HG03469 (cell line): ENCODE measurements around the gene CNTN2.

ENCODE experiments used
- ATAC-seq: cut with Tn5 transposase; IDR thresholded peaks from one replicate; pipeline ENCODE4 v1.9.1; 2021; ENCODE audit warnings: mild to moderate bottlenecking, moderate library complexity, moderate number of reproducible peaks; ENCODE audit not compliant: unreplicated experiment

Gene CNTN2

GRCh38 chr1:205111354-205111753 is 68.3 kb downstream of the CNTN2 start:
- ATAC-seq = no peak

DNA sequence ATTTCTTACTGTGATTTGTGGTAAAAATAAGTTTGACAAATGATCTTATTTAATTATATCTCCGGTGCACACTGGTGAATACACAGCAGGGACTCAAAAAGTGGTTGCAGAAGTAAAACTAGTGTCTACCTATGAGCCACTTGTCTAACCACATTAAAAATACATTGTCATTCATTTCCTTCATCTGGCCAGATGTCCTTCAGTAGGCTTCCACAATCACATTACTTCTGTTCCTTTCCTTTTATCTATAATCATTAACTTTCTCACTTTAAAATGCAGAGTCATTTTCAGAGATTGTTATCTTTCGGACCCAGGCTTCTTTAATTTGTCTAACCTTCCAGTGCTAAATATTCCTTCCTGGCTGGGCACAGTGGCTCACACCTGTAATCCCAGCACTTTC is 75.7 kb downstream of the CNTN2 start:
- ATAC-seq = no peak

DNA sequence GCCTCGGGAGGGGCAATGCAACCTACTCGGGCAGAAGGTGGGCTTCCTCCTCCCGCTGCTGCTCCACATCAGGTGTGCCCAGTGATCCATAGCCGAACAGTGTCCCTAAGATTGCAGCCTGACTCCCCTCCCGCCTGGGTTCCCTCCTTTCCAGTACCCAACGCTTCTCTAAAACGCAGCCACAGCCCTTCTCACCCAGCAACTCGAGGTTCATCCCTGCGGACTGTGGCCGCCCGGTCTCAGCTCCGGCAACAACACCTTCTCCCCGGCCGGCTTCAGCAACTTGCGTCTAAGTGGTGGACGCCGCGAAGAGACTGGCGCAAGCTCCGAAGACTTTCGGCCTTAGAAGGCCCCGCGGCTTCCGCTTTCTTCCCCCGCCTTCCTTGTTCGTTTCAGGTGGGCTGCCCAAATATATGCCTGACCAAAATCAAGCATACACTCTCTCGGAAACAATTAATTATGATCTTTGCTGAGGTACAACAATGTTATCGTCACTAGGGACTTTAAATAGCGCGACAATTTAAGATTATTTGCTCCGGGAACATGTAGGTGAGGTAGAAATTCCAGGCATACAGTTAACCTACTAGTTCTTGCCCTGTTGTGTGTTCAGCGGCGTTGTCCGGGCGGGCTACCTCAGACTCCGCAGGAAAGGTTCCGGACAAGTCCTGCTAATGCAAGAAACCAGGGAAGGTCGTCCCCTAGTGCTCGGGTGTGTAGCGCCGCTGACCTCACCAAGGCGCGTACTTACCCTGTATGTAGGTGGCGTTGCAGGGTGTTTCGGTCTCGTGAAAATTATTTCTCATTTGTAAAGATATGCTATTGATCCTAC is 78.9 kb downstream of the CNTN2 start, which contains the start of gene RBBP5:
TSS of gene RBBP5 (minus strand) at position 319 of the 829 bp plus-strand sequence. CDS start at position 214, 105 bp downstream.
- peak; percentile 82 for ATAC-seq

GRCh38 chr1:205122489-205122882 is 79.5 kb downstream of the CNTN2 start:
- no peak for ATAC-seq

- ATAC-seq = no peak
Measured at GRCh38 chr1:205124726-205125125, 81.7 kb downstream of the CNTN2 start.

- no peak for ATAC-seq
Measured at GRCh38 chr1:205127646-205128045, 84.6 kb downstream of the CNTN2 start.
